T-helper 2 cell (primary cell): ENCODE data around the gene ACBD4.
A peak's percentile ranks its signal among the peaks of the same experiment; 100 is the strongest.
"Not testable (repeated sequence)": the region's sequence is repeated elsewhere in the genome, so short reads cannot be mapped to it uniquely, and the experiment has no call there.

Source experiments
- DNase-seq, 5 experiments: peaks; one replicate each; pipeline versions ENCODE4 v3.0.0 to v3.0.0-alpha.2; 2012 to 2022

ACBD4 gene

DNA sequence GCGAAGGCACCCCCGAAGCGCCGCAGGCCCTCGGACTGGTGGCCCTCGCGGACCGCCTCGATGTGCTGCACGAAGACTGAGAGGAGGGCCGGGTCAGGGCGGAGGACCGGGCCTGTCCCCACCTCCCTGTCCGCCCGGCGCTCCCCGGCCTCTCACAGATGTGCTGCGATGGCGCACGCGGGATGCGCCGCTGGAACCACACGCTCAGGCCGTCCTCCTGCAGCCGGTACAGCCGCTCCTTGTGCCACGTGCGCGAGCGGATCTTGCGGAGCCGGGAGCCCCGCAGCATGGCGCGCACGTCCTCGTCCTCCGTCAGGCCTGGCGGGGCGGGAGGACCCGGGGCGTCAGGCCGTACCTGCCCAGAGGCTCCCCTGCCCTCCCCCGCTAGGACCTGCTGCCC lies 14.4 kb upstream of the ACBD4 start:
- no peak for DNase-seq

DNA sequence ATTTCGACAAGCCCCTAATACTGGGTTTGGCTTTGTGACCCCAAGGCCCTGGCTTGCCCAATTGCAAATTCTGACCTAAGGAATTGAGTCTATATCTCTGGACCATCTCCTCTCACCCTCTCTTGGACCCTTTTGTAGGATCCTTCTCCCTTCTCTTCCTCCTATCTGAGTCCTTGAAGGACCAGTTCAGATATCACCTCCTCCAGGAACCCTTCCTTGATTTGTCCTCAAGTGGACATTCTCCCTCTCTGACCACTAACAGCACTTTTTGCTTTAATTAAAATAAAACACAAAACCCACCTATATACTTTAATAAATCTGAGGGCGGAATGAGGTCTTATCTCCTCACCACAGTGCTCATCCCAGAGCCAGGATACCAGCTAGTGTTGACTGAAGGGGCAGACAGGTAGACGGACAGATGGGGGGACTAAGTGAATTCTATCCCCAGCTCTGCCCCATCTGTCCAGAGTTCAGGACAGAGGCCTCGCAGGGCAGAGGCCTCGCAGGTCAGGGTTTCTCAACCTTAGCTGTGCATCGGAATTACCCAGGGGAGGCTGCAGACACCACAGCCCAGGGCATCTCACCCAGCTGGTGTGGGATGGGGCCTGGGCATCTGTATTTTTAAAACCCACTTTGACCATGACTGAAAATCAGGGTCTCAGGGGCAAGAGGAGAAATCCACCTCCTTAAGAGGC lies 12.3 kb upstream of the ACBD4 start:
- DNase-seq: no peak

DNA sequence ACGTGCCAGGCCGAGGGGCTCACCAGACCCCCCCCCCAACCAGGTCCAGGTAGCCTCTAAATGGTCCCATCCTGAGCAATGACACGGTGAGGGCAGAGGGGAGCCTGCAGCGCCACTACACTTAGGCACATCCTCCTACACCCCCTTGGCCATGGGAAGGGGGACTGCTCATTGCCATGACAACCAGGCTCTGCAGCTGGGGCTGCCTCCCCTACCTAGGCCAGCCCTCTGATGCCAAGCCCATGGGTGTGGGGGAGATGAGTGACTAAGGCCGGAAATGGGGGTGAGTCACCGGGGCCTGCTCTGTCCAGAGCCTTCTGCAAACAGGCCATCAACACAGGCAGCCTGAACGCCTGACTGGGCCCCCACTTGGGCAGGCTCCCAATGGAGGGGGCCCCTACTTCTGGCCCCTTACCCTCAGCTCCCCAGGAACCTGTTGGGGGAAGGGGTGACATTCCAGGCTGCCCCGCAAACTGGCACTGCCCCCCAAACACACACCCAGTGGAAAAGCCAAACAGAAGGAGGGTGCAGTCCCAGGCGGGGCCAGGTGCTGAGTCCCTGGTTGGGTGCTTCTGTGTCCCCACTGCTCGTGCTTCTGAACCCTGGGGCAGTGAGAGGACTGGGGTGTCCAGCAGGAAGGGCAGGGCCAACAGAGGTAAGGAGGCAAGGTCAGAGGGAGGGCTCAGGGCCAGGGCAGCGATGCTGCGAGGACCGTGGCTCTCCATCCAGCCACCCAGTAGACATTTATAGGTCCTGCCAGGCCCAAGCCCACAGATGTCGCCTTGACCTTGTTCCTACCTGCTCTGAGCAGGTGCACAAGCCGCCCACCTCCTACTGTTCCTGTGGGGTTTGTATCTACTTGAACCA lies 11.3 kb upstream of the ACBD4 start:
- DNase-seq: no peak

DNA sequence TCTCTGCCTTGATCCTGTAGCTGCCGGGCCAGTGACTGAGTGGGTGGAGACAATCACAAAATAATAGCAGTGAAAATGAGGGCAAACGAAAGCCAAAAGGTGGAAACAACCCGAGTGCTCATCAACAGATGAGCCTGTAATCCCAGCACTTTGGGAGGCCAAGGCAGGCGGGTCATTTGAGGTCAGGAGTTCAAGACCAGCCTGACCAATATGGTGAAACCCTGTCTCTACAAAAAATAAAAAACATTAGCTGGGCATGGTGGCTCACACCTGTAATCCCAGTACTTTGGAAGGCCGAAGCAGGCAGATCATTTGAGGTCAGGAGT lies 10.7 kb upstream of the ACBD4 start:
- DNase-seq: not testable (repeated sequence)

DNA sequence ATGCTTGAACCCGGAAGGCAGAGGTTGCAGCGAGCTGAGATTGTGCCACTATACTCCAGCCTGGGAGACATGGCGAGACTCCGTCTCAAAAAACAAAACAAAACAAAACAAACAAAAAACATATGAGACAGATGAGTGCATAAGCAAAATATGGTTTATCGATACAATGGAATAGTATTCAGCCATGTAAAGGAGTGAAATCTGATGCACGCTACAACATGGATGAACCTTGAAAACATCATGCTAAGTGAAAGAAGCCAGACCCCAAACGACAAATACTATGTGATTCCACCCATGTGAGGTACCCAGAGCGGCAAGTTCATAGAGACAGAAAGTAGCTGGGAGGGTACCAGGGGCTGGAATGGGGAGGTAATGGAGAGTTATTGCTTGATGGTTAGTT lies 10.0 kb upstream of the ACBD4 start:
- no peak for DNase-seq

DNA sequence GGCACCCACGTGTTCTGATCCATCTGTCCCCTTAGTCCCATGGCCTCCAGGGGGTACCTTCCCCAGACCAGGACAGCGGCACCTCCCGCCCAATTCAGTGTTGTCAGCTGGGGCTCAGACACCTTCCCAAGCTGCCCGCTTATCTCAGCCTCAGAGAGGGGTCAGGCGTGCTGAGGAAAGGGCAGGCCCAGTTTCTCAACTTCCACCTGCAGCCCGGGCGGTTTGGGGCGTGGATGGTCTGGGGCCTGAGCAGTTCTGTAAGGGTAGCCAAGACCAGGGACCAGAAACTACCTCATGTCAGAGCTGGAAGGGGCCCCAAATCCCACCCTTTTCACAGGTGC lies 8.3 kb upstream of the ACBD4 start:
- DNase-seq: no peak

DNA sequence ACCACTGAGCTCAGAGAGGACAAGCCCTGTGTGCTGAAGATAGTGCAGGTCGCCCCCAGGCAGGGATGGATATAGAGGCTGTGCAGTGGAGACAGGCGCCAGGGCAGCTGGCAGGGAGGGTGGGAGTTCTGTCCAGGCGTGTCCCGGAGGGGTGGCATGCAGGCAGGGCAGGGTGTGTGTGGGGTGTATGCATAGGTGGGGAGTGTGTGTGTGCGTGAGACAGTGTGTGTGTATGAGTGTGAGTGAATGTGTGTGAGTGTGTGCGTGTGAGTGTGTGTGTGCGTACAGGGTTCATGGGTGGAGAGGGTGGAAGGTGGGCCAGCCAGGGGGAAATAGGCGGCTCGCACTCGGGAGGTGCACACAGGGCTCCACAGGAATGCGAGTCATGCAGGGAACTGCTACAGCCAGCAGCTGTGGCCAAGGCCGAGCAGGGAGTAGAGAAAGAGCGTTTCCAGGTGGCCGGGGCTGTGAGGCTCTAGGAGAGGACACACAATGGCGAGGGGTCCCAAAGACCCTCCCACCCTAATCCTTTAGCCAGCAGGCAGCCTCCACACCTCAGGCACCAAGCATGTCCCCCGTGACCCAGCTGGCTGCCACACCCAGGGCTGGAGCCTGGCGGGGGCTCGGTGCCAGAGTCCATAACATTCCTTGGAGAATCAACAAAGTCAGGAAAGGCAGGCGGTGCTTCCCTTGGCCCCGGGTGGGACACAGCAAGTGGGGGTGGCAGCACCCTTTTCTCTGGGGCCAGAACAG lies 7.8 kb upstream of the ACBD4 start:
- DNase-seq: no peak

DNA sequence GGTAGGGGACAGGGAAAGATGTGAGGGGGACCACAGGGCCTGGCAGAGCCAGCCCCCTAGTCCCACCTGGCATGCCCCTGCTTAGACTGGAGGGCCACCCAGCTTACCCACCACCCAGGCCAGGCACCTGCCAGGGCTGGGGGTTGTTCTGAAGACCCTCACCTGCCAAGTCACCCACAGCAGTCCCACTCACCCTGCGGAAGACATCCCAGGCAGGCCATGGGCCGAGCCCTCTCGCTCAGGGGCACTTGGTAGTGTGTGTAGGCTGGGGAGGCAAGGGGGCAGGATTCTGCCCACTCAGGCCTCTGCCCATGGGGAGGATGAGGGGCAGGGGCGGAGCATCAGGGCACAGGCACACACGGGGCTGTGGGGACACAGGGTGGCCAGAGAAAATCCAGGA lies 7.2 kb upstream of the ACBD4 start:
- no peak for DNase-seq

DNA sequence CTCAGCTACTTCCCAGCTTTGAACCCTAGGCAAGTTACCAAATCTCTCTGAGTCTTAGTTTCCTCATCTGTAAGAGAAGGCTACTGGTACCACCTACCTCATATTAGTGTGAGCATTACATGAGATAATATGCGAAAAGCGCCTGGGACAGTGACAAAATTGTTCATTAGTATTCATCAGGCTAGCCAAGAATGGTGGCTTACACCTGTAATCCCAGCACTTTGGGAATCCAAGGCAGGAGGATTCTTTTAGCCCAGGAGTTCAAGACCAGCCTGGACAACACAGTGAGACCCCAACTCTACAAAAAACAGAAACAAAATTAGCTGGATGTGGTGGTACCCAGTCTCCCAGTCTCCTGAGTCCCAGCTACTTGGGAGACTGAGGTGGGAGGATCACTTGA lies 6.5 kb upstream of the ACBD4 start:
- DNase-seq: no peak

DNA sequence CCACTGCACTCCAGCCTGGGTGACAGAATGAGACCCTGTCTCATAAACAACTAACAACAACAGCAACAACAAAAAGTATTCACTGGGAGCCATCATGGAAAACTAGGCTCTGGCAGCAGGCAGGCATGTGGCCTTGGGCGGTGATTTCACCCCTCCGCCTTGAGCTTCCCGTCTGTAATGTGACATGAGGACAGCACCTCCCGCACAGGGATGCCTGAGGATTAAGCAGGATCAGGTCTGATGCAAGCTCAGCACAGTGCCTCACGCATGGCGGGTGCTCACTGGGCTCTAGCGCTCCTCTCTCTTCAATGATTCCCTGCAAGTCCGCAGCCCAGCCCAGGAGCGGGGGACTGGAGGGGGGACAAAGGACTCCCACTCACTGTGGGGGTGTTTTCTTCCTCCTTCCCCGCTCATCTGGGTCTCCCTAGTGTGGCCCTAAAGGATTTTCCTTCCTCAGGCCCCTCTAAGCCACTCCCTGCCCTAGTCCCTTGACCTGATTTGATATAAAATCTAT lies 6.0 kb upstream of the ACBD4 start:
- DNase-seq: no peak

DNA sequence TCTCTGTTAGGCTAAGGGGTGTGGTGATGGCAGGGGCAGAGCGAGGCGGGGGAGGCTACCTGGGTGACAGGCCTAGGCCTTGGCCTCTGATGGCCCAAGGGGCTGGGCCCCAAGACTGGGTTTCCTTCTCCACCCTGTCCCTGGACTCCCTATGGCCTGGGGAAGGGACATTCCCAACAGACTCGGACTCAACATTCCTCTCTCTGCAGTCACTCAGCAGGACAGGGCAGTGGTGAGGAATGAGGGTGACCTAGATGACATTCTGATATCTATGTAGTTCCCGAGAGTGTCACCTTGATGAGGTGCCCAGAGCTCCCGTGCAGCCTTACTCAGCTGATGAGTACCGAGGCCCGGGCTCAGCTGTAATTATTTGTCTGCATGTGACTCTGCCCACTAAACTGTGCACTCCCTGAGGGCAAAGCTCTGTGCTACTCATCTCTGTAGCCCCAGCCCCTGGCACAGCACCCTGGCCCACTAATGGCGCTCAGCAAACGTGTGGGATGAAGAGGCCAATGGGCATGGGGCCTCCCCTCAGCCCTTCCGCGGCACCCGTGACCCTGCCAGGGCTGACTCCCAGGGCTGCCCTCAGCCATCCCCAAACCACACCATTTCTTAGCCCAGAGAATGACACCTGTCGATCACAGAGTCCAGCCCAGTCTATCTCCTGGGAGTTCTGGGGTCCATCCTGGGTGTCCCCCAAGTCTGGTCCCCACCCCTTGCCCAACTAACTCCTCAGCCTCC lies 5.4 kb upstream of the ACBD4 start:
- DNase-seq: no peak

DNA sequence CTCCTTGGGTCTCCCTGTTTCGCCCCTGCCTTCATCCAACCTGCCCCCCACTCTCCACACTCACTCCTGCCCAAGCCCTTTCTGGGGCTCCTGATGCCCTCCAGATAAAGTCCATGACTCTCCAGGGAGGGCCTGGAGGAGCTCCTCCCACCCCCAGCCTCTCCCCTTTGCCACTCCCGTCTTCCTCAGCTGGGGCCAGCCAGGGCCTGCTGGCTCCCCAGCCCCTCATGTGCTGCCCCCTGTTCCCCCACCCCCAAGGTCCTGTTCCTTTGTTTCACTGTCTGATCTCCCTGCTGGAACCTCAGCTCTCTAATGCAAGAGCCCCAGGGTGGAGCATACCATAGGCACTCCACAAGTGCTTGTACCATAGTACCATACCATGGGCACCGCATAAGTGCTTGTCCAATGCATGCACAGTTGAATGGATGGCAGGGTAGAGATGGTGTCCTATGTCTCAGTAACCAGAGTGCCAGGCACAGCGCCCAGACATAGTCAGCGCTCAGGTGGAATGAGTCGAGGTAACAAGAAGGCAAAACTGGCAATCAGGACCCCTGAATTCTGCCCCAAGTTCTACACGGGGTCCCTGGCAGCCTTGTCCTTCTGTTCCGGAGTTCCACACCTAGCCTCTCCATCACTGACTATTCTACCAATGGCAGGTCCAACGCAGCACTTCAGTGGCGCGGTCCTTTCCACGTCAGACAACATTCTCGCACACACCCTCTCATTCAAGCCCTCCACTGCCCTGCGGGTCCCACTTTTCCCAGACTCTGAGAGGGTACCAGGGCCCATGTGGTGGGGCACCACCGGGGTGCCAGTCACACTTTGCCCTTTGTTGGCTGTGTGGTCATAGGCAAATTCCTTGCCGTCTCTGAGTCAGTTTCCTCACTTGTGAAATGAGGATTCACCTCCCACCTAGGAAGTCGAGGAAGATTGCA lies 4.5 kb upstream of the ACBD4 start:
- DNase-seq: no peak

DNA sequence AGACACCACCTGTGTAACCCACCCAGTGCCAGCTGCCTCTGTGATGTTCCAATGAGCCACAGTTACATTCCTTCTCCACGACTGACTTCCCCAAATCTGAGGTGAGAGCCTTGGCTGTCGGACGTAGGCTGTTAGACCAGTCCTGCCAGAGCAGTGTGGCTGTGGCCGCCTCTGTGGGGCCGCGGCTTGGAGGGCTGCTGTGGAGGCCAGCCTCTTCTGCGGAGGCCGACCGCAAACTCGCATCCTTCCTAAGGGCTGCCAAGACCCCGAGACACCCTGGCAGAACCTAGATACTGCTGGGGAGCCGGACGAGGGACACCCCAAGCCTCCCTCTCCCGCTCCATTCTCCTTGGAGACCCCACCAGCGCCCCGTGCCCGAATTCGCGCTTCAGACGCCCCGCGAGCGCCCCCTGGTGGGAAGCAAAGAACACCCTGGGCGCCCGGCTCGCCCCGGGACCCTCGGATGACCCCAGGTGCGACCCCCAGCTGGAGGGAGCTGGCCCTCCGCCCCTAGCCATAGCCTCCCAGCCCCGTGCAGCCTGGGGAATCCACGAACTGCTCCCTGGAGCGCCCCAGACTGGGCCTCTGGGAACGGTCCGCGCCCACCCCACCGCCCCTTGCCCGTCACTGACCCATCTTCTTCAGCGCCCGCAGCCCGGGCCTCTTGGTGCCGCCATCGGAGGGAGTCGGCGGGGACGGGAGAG lies 3.7 kb upstream of the ACBD4 start:
- peak; percentile 24 to 42 (median 29) for DNase-seq

DNA sequence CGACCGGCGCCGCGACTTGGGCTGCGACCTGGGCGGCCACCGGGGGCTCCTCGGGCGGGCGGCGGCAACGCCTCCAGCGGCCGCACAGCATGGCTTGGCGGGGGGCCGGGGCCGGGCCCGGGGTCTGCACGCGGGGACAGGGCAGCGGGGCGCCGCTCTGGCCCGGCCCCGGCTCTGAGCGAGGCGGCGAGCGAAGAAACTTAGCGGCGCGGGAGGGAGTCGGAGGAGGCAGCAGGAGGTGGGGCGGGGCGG lies 3.2 kb upstream of the ACBD4 start, which contains the start of gene PLCD3:
TSS of gene PLCD3 (minus strand) at position 196 of the 252 bp plus-strand sequence. CDS start at position 91, 105 bp downstream.
- no peak for DNase-seq

DNA sequence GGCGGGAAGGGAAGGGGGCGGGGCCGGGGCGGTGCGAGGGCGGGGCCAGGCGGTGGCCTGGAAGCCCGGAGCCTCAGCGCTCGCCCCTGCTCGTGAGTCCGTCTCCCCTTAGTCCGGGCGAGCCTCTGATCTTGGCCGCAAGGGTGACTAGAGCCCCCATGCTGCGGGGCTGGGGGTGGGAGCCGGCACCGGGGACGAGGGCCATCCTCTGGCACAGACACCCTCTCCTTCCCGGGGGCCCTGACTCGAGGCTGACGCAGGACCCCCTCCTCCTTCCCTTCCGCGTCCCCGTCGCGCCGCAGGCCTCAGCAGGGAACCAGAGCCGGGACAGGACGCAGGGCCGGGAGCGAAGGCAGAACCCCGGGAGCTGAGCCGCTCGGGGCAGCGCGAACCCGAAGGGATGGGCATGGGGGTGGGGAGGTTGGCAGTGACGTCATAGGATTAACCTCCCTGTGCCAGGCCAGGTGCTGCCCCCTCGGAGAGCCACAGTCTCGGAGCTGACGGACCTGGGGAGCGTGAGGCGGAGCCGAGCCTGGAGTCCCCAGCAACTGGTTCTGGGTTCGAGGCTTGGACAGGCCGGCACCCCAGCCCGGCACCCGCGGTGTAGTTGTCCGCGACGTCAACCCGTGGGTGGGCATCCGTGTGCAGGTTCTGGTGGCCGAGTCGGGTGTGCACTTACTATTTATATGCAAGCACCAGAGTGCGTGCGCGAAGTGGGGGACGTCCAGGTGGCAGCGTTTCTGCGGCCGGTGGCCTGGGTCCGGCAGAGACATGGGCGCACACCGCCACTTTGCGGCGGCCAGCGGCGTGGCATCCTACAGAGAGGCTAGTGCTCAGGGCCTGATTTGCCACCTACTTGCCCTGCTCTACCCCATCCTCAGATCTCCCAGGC lies 2.7 kb upstream of the ACBD4 start:
- DNase-seq: peak; percentile 52 to 72 (median 61)

DNA sequence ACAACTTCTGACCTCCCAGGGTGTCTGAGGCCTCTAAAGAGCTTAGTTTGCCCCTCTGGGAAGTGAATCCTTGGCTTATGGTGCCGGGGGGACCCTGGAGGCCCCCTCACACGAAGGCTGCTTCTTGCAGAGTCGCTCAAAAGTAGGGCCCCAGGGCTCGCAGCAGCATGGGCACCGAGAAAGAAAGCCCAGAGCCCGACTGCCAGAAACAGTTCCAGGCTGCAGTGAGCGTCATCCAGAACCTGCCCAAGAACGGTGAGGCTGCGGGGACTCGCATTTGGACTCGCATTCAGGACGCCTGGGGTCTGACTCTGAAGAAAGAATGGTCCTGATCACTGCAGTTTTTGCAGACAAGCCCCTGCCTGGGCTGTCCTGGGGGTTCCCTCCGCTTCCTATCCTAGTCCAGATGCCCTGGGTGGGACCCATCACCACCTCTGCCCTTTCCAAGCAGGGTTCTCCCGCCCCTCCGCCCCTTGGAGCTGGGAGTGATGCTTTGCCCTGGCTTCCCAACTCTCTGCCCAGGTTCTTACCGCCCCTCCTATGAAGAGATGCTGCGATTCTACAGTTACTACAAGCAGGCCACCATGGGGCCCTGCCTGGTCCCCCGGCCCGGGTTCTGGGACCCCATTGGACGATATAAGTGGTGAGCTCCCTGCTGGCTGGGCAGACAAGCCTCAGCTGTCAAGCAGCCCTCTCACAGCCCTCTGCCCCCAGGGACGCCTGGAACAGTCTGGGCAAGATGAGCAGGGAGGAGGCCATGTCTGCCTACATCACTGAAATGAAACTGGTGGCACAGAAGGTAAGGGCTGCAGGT lies 698 bp downstream of the ACBD4 start:
- DNase-seq: no peak

DNA sequence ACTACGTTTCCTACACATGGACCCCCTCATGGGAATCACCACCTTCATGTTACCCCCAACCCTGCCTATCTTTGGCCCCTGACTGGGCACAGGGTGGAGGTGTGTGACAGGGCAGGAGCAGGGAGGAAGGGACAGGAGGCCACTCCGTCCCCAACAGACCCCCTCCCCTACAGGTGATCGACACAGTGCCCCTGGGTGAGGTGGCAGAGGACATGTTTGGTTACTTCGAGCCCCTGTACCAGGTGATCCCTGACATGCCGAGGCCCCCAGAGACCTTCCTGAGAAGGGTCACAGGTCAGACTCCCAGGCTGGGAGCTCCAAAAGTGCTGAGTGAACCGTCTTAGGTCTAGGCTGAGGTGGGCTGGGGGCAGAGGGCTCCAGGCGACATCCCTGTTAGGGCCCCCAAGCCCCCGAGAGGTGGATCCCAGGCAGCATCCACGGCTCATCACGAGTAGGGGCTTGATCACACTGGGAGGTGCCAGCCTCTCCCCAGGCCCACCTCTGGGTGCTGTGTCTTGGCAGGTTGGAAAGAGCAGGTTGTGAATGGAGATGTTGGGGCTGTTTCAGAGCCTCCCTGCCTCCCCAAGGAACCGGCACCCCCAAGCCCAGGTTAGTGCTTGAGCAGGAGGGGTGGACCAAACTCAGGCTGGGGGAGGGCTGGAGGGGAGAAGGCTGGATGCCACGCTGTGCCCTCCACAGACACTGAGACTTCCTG lies 1.5 kb downstream of the ACBD4 start:
- no peak for DNase-seq

DNA sequence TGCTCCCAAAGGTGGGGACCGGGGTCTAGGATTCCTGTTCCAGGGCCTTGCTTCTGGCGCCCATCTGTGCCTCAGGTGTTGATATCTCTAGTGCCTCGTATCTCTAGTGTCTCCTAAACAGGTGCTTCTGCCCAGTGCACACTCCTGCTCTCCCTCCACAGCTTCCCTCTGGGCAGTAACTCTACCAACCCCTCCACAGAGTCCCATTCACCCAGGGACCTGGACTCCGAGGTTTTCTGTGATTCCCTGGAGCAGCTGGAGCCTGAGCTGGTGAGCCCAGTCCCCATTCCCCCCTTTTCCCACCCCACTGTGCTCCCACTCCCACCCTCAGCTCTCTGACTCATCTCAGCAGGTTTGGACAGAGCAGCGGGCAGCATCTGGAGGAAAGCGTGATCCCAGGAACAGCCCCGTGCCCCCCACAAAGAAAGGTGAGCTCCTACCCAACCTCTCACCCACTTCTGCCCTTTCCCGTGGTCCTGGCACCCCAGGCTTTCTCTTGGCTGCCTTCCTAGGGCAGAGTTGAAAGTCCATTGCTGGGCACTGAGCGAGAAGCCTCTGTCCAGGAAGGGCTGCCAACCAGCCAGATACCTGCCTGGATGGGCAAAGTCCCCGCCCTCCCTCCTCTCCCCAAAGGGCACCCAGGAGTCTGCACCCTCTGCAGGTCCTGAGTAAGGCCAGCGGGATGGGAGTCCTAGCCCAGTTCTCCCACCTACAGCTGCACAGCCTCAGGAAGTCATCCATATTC lies 2.2 kb downstream of the ACBD4 start:
- no peak for DNase-seq
